Measurements from ENCODE around the gene CXCR2.
"Not testable (repeated sequence)": the region's sequence is repeated elsewhere in the genome, so short reads cannot be mapped to it uniquely, and the experiment has no call there.

The CXCR2 gene

DNA sequence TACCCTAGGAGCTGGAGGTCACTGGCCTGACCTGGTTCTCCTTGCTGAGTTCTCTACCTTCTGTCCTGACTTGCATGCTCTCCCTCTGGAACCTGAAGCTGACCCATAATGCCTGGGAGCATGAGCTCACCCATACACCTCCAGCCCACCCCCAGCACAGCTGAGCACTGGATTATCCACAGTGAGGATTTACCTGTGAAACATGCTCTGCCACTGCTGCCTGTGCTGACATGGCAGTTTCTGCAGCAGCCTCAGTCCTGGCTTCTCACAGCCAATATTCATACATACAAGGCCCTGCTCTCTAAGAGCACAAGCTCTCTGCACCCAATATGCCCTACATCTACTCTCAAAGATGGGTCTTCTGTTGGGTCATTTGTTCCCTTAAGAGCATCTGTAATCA, 5.0 kb downstream of the CXCR2 start:
- DNase-seq: no peak

DNA sequence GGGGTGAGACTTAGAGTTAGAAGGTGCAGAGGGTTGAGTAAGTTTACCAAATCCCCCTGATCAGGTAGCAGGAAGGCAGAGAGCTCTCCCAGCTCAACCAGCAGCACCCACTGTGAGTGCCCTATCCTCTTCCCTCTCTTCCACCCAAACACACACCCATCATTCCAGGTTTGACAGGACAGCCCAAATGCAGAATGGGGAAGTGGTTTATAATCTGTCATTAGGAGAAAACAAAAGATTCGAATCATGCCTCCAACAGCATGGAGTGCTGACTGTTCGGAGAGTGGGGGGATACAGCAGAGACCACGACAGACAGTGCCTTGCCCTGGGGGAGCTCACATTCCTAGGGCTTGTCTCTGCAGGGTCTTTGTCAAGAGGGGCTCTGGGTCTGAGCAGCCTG, 11.7 kb downstream of the CXCR2 start:
- no peak for DNase-seq

DNA sequence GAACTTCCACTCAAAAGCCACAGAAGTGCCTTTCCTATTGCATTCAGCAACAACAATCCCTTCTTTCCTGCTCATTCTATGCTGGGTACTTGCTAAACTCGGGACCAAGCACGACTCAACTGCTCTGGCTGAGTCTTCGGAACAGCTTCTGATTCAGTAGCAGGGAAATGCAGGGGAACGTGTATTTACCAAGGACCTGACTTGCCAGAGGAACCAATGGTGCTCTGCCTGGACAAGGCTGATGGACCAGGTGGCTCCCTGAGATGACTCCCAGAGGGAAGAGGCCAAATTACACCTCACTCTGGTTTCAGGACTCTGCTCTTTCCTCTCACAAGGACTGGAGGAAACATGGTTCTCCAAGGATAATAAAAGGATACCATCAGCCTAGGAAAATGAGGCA, 12.2 kb downstream of the CXCR2 start:
- no peak for DNase-seq

DNA sequence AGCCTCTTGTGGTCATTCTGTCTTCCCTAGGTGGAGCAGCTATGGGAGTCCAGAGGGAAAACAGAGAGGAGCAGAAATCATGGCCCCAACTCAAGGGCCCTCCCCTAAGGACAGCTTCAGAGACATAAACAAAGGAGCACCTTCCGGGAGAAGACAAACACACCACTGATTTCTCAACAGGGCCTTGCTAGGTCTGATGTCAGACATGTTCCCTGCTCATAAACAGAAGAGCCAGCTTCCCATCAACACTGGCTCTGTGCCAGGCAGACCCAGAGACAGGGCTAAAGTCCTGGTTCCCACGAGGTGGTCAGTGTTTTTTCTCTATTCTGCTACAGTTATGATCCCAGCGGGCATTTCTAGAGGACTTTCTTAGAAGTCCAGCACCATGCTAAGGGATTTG, 19.3 kb downstream of the CXCR2 start:
- DNase-seq: no peak

DNA sequence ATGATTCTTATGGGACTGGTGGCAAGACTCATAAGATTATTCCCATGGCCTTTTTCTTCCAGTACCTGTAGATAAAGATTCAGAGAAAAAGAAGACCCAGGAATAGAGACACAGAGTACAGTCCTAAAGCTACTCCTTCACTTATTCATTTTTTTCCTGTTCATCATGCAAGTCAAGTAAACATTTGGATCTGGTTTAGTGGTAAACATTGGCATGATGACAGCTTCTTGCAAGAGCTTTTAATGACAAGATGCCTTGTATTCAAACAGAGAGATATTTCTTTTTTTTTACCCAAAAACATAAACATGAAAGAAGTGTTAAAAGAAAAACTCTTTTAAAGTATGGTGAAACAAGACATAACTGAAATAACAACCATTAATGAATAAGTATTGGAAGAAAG, 20.2 kb downstream of the CXCR2 start:
- DNase-seq: peak; percentile 12

GRCh38 chr2:218149098-218149497, 23.3 kb downstream of the CXCR2 start:
- no peak for DNase-seq

- no peak for DNase-seq
Observed at GRCh38 chr2:218149848-218150440, 24.1 kb downstream of the CXCR2 start.

DNA sequence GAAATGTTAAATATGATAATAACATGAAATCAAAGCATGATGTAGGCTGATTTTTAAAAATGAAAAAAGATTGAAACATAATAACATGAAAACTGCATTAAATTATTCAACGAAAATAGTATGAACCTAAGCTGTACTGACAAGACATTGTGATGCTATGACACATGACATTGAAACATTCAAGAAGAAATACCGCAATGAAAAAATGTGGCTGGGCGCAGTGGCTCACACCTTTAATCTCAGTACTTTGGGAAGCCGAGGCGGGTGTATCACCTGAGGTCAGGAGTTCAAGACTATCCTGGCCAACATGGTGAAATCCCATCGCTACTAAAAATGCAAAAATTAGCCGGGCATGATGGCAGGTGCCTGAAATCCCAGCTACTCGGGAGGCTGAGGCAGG, 26.3 kb downstream of the CXCR2 start:
- no peak for DNase-seq

GRCh38 chr2:218152777-218153176, 26.9 kb downstream of the CXCR2 start:
- DNase-seq: no peak

DNA sequence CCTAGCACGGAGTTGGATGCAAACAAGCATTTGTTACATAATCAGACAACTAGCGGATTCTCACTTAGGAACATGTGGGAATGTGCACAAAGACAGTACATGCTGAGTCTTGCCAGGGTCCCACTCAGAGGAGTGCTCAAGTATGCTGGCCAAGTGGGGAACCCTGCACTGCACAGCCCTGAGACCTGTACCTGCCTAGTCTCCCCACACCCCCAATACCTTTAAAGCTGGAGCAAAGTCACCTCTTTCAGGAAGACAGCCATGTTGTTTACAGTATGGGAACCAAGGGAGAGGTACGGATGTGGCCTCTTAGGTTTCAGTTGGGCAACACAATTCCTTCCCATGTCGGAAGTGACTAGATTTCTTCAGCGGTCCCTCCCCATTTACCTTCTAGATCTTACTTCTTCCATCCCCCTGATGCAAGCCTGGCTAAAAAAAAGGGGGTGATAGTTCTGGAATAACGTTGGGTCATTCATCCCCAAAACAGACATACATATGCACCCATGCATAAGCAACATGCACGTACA, 30.2 kb downstream of the CXCR2 start:
- no peak for DNase-seq

- no peak for DNase-seq
Observed at GRCh38 chr2:218161644-218162043, 35.8 kb downstream of the CXCR2 start.

- DNase-seq: no peak
Observed at GRCh38 chr2:218162814-218163213, 37.0 kb downstream of the CXCR2 start.

- no peak for DNase-seq
Observed at GRCh38 chr2:218166791-218167190, 41.0 kb downstream of the CXCR2 start, which contains the start of gene CXCR1. CXCR1 (minus strand) TSS chr2:218166962; CDS start chr2:218165211, 1,751 bp downstream.

- DNase-seq: no peak
Observed at GRCh38 chr2:218168016-218168415, 42.2 kb downstream of the CXCR2 start.

DNA sequence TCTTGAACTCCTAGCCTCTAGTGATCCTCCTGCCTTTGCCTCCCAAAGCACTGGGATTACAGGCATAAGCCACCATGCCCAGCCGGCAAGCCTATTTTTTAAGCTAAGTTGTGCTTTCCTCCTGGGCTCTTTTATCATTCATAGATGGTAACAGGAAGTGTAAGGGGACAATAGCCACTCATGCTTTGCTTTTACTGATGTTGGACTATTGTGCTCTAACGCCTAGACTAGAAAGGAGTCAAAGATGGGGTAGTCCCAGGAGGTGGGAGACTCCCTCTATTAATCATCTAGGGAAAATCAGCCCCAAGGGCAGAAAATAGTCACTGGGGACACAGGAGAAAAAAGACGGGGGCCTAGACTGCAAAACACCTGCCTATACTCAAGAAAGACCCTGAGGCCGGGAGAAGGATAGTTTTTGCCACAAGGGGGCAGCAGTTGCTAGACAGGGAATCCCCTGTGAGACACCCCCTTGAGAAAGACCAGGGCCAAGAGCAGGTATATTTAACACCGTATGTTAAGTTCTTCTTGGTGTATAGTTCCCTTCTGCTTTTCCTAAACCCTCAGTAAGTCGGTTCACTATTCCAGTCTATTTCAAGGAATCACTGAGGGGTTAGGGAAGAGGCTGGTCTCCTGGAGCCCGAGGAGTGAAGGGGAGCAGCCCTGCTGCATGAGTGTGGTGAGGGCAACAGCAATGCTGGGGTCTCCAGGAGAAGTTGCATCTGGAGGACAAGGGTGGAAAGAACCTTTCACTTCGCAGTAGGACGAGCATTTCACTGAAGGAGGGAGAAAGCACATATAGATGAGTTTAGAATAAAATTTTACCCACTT, 43.0 kb downstream of the CXCR2 start:
- peak; percentile 29 for DNase-seq

DNA sequence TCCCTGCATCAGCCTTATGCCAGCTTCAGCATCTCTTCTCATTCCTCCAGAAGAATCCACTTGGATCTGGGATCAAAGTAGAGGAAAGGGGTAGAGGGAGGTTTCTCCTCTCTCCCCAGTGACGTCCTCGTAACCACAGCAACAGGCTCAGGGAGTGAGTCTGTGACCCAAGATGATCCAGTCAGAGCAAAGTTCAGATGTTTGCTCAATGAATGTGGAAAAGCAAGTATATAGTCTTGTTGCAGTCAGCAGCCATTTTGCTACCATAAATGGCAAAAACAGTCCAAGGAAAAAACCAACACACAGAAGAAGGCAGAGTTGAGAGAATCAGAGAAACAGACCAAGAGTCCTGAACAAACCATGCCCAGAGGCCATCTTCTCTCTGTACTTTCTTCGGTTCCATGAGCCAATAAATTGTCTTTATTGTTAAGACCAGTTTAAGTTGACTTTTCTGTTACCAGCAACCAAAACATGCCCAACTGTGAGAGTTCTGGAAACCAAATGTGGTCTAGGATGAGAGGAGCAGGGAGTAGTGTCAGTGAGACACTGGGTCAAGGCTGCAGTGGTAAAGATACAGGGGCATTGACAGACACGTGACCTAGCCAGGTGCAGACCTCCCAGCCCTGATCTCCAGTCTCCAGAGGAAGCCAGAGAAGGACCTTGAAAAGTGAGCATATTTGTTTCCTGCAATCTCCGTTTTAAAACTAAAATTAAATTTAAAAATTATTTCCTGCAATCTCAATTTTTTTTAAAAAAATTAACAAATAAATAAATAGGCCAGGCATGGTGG, 44.1 kb downstream of the CXCR2 start:
- DNase-seq: peak; percentile 48

DNA sequence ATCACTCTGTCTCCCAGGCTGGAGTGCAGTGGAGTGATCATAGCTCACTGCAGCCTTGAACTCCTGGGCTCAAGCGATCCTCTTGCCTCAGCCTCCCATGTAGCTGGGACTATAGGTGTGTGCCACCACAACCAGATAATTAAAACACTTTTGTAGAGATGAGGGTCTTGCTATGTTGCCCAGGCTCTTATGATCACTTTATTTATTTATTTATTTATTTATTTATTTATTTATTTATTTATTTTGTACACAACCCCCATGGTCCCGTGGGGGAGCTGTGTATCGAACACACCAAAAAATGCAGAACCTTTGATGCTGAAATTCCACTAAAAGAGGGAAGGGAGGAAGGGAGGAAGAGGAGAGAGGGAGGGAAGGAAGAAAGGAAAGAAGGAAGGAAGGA, 45.9 kb downstream of the CXCR2 start:
- not testable (repeated sequence) for DNase-seq

GRCh38 chr2:218172845-218173244, 47.0 kb downstream of the CXCR2 start:
- no peak for DNase-seq

DNA sequence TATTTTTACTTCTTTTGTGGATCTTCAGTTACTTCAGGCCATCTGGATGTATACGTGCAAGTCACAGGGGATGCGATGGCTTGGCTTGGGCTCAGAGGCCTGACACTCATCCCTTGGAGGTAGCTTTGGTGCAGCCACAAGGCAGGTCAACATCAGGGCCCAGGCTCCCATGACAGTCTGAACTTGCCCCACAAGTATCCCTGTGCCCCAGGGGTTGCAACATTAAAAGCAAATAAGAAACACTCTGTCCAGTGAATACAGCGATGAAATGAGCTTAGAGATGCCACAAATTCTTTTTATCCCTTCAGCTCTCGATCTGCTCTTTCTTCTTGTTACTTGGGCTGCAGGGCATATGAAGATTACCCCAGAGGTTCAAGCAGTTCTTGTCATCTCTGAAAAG, 54.0 kb downstream of the CXCR2 start:
- DNase-seq: no peak

DNA sequence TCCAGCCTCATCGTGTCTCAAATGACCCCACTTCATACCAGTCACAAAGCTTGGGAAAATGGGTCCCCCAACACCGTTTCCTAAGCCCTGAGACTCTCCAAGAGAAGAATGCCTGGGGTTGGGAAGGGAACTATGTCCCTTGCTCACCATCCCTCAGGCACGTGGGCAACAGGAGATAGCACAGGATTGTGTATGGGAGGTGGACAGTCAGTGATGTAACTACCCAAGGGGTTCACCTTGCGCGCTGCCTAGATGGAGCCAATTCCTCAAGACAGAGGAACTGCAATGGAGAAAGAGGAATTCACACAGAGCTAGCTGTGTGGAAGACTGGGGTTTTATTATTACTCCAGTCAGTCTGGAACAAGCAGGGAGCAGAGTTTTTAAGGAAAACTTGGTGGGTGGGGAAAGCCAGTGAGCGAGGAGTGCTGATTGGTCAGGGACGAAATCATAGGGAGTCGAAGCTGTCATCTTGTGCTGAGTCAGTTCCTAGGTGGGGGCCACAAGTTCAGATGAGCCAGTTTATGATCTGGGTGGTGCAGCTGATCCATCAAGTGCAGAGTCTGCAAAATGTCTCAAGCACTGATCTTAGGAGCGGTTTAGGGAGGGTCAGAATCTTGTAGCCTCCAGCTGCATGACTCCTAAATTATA, 54.8 kb downstream of the CXCR2 start:
- no peak for DNase-seq

GRCh38 chr2:218184331-218184730, 58.5 kb downstream of the CXCR2 start:
- DNase-seq: no peak

GRCh38 chr2:218186355-218186766, 60.5 kb downstream of the CXCR2 start:
- peak; percentile 59 for DNase-seq

All from HCEC 1CT (cell line).